ENCODE data around the gene IKZF4. TPM values are rescaled to one million over a fixed set of nuclear protein-coding genes. Genes with fewer than 3 reads are reported as not detected.

The IKZF4 gene
- total and polyA plus RNA-seq, 10 of the 15 experiments (the other 5 are each of a cell fraction or from before 2014, with no cell fraction given): 0.74 to 5.5 (median 1.1) TPM

- FAIRE-seq: no peak
- ChIA-PET CTCF (no interaction called here), SMC1A (ENCODE audit: uncharacterized antibody, unreplicated experiment) (no interaction called here), POLR2A (no interaction called here), RAD21 (ENCODE audit: unreplicated experiment) (no interaction called here)
- WGBS (ENCODE audit: insufficient coverage, insufficient replicate concordance, low lambda C conversion rate, missing lambda C conversion rate): 94% methylated on average over 1 of the region's 1 CpG
- ATAC-seq: no peak
- no TSS peak for BruUV-seq (replicated peaks)
- TF ChIP-seq ATF7 (IDR thresholded peaks at IDR 0.05; ENCODE audit: low read depth): no peak
- TF ChIP-seq CBFB (IDR thresholded peaks at IDR 0.05; ENCODE audit: low read depth): no peak
- no peak for TF ChIP-seq TAF1 (IDR thresholded peaks at IDR 0.05; ENCODE audit: borderline replicate concordance, low read depth, low read length)
- TF ChIP-seq PAX8 (IDR thresholded peaks at IDR 0.05): no peak
- TF ChIP-seq CREB1 (IDR thresholded peaks at IDR 0.05; ENCODE audit: low read depth): no peak
- TF ChIP-seq ELK1 (IDR thresholded peaks at IDR 0.05; ENCODE audit: low read depth, low read length): no peak
- no peak for TF ChIP-seq POLR2A (IDR thresholded peaks at IDR 0.05; ENCODE audit: low read depth, low read length)
- TF ChIP-seq NBN (IDR thresholded peaks at IDR 0.05): no peak
- no peak for TF ChIP-seq RUNX3 (IDR thresholded peaks at IDR 0.05; ENCODE audit: low read length)
- no peak for TF ChIP-seq WRNIP1 (IDR thresholded peaks at IDR 0.05; ENCODE audit: borderline replicate concordance, low read depth, low read length)
- TF ChIP-seq CBX3 (IDR thresholded peaks at IDR 0.05; ENCODE audit: borderline replicate concordance, low read depth): no peak
- no peak for TF ChIP-seq IRF4 (IDR thresholded peaks at IDR 0.05; ENCODE audit: low read depth, low read length)
- TF ChIP-seq NR2C1 (IDR thresholded peaks at IDR 0.05): no peak
- no peak for TF ChIP-seq ZNF24 (IDR thresholded peaks at IDR 0.05)
- Histone ChIP-seq H4K20me1 (ENCODE audit: control insufficient read depth, insufficient read depth) (no peaks in the 10 kb centered on the region), H2AFZ (ENCODE audit: control insufficient read depth, low read depth, low read length) (no peak overlapping the region), H3K9me3 (replicated peaks; ENCODE audit: control insufficient read depth, insufficient read depth, low read length) (no peaks in the 10 kb centered on the region), H3K4me1 (ENCODE audit: control insufficient read depth, insufficient read depth, low read length) (no peaks in the 10 kb centered on the region), H3K27me3 (replicated peaks in 1 of 2; ENCODE audit: control insufficient read depth in 2 of 2, insufficient read depth in 2 of 2, low read length in 1 of 2) (no peaks in the 10 kb centered on the region), H3K9ac (ENCODE audit: control insufficient read depth, insufficient read depth, low read length) (no peak overlapping the region), H3K4me2 (ENCODE audit: control insufficient read depth, insufficient read depth) (no peak overlapping the region), H3K79me2 (ENCODE audit: control insufficient read depth, insufficient read depth, low read length) (no peaks in the 10 kb centered on the region), H3K4me3 (no peak overlapping the region), H3K36me3 (ENCODE audit: control insufficient read depth in 2 of 2, insufficient read depth in 2 of 2, low read length in 1 of 2) (no peaks in the 10 kb centered on the region), H3K27ac (ENCODE audit: control insufficient read depth, insufficient read depth) (no peak overlapping the region)
- in situ Hi-C loops (cut with MboI) (loop anchor here (5.0 kb wide), 1 partner anchor 295 kb away; no protein-coding TSS in a partner anchor), intact Hi-C loops (cut with micrococcal nuclease; ENCODE audit: unreplicated experiment) (no loop called here)
- no peak for DNase-seq (ENCODE audit: low read depth, low spot score)
Measured at GRCh38 chr12:56031987-56032386, 11.1 kb downstream of the IKZF4 start.

Data from GM12878 (cell line).